ENCODE data around the gene FNDC3A. TPM values are rescaled to one million over a fixed set of nuclear protein-coding genes. Genes with fewer than 3 reads are reported as not detected.

The FNDC3A gene
- total and polyA plus RNA-seq, 2 donors from 2014 or later = 12.5 to 67.8 TPM

DNA sequence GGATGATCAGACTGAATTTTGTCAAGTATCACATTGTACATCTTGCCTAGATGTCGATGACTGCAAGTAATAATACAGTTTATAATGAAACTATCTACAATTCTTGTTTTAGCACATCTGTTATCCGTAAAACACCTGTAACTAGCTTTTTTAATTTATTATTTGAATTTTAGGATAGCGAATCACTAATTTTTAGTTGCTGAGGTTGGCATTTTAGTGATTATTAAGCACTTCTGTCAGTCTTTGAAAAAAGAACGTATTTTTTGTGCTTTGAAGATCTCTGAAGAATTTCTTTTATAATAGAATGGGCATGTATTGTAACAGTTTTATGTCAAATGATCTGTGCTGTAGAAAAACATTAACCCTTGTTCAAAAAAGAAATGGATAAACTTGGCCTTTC, 232.9 kb downstream of the FNDC3A start:
- intact Hi-C loops (cut with DNase I) = no loop called here
- Histone ChIP-seq H3K27me3 (ENCODE audit: control insufficient read depth, insufficient read depth, low read length) (no peaks in the 10 kb centered on the region), H3K4me3 (ENCODE audit: low read length in 3 of 3) (no peak overlapping the region), H3K9ac (ENCODE audit: low read length in 3 of 3) (no peak overlapping the region), H3K4me1 (ENCODE audit: control insufficient read depth in 2 of 3, insufficient read depth in 2 of 3, low read depth in 1 of 3, low read length in 3 of 3) (no peaks in the 10 kb centered on the region), H3K36me3 (ENCODE audit: control insufficient read depth in 2 of 3, insufficient read depth in 3 of 3, low read length in 3 of 3) (peaks cover 6 to 25% (median 11%) of the 10 kb centered on the region in 3 donors), H3K9me3 (ENCODE audit: control insufficient read depth in 2 of 3, insufficient read depth in 1 of 3, low read length in 3 of 3) (no peaks in the 10 kb centered on the region), H3K27ac (ENCODE audit: low read depth in 2 of 2, low read length in 2 of 2) (no peak overlapping the region)
- no peak for DNase-seq
- no peak for TF ChIP-seq CTCF (IDR thresholded peaks at IDR 0.05; ENCODE audit: borderline replicate concordance, extremely low read depth, insufficient read depth)
- no peak for FAIRE-seq

- no peak overlapping the region for H3K4me3 ChIP-seq (ENCODE audit: low read length in 3 of 3)
- H3K4me1 ChIP-seq (ENCODE audit: control insufficient read depth in 2 of 3, insufficient read depth in 2 of 3, low read depth in 1 of 3, low read length in 3 of 3) = no peaks in the 10 kb centered on the region
- no peaks in the 10 kb centered on the region for H3K9me3 ChIP-seq (ENCODE audit: control insufficient read depth in 2 of 3, insufficient read depth in 1 of 3, low read length in 3 of 3)
- no peak for FAIRE-seq
- H3K27me3 ChIP-seq (ENCODE audit: control insufficient read depth, insufficient read depth, low read length) = no peaks in the 10 kb centered on the region
- intact Hi-C loops (cut with DNase I) = no loop called here
- no peak overlapping the region for H3K9ac ChIP-seq (ENCODE audit: low read length in 3 of 3)
- H3K27ac ChIP-seq (ENCODE audit: low read depth in 2 of 2, low read length in 2 of 2) = no peak overlapping the region
- TF ChIP-seq CTCF (IDR thresholded peaks at IDR 0.05; ENCODE audit: borderline replicate concordance, extremely low read depth, insufficient read depth) = no peak
- H3K36me3 ChIP-seq (ENCODE audit: control insufficient read depth in 2 of 3, insufficient read depth in 3 of 3, low read length in 3 of 3) = peaks cover 4 to 22% (median 6%) of the 10 kb centered on the region in 3 donors
- no peak for DNase-seq
Measured at GRCh38 chr13:49210114-49210513, 234.4 kb downstream of the FNDC3A start.

DNA sequence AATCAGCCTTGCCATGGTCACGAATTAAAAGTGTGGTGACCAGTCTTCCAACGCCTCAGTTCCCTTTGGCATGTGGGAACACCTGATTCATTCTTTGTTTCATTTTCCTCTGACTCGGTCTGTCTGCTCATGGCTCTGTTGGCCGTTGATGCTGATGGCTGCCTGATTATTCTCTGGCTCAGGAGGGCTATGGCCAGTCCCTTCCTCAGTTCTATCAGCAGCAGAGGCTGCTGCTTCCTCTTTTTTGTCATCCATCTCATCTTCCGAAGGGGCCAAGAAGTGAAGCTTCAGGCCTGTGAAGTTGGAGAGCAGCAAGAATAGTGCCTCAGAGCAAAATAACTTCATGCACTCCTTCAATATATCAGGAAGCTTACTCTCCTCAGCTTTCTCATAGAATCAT, 235.0 kb downstream of the FNDC3A start:
- peaks cover 4 to 22% (median 6%) of the 10 kb centered on the region in 3 donors for H3K36me3 ChIP-seq (ENCODE audit: control insufficient read depth in 2 of 3, insufficient read depth in 3 of 3, low read length in 3 of 3)
- no peaks in the 10 kb centered on the region for H3K9me3 ChIP-seq (ENCODE audit: control insufficient read depth in 2 of 3, insufficient read depth in 1 of 3, low read length in 3 of 3)
- H3K4me1 ChIP-seq (ENCODE audit: control insufficient read depth in 2 of 3, insufficient read depth in 2 of 3, low read depth in 1 of 3, low read length in 3 of 3) = no peaks in the 10 kb centered on the region
- FAIRE-seq (no peak), DNase-seq (no peak)
- intact Hi-C loops (cut with DNase I) = no loop called here
- no peaks in the 10 kb centered on the region for H3K27me3 ChIP-seq (ENCODE audit: control insufficient read depth, insufficient read depth, low read length)
- no peak for TF ChIP-seq CTCF (IDR thresholded peaks at IDR 0.05; ENCODE audit: borderline replicate concordance, extremely low read depth, insufficient read depth)
- no peak overlapping the region for H3K27ac ChIP-seq (ENCODE audit: low read depth in 2 of 2, low read length in 2 of 2)
- H3K4me3 ChIP-seq (ENCODE audit: low read length in 3 of 3) = no peak overlapping the region
- H3K9ac ChIP-seq (ENCODE audit: low read length in 3 of 3) = no peak overlapping the region

DNA sequence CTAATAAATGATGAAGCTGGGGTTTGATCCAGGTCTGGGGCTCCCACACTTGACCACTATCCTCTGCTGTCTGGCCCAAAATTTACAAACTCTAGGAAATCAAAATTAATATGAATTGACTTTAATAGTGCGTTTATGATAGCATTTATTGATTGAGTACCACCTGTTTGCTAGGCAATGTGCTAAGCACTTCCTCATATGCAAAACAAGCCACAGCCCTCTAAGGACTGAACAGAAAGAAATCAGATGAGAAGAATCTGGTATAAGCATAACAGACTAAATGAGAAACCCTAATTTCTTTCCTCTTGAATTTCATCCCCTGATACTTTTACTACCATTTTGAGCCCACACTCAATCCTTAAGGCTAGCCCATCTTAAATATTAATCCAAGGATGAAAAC, 237.8 kb downstream of the FNDC3A start:
- TF ChIP-seq CTCF (IDR thresholded peaks at IDR 0.05; ENCODE audit: borderline replicate concordance, extremely low read depth, insufficient read depth) = no peak
- no peaks in the 10 kb centered on the region for H3K4me1 ChIP-seq (ENCODE audit: control insufficient read depth in 2 of 3, insufficient read depth in 2 of 3, low read depth in 1 of 3, low read length in 3 of 3)
- FAIRE-seq (no peak), DNase-seq (no peak)
- H3K27ac ChIP-seq (ENCODE audit: low read depth in 2 of 2, low read length in 2 of 2) = no peak overlapping the region
- H3K9me3 ChIP-seq (ENCODE audit: control insufficient read depth in 2 of 3, insufficient read depth in 1 of 3, low read length in 3 of 3) = no peaks in the 10 kb centered on the region
- peaks cover 0 to 3% (median 0%) of the 10 kb centered on the region in 3 donors for H3K36me3 ChIP-seq (ENCODE audit: control insufficient read depth in 2 of 3, insufficient read depth in 3 of 3, low read length in 3 of 3)
- intact Hi-C loops (cut with DNase I) = no loop called here
- H3K9ac ChIP-seq (ENCODE audit: low read length in 3 of 3) = no peak overlapping the region
- H3K4me3 ChIP-seq (ENCODE audit: low read length in 3 of 3) = no peak overlapping the region
- peaks cover 6% of the 10 kb centered on the region for H3K27me3 ChIP-seq (ENCODE audit: control insufficient read depth, insufficient read depth, low read length)
